ENCODE measurements around the gene SOCS6.

SOCS6 gene

GRCh38 chr18:70289351-70290312, 787 bp downstream of the SOCS6 start:
- no peak for DNase-seq (ENCODE audit: low read depth)

- DNase-seq (ENCODE audit: low read depth): no peak
These were observed 1.8 kb downstream of the SOCS6 start for GRCh38 chr18:70290482-70291294.

GRCh38 chr18:70291295-70291574, 2.4 kb downstream of the SOCS6 start:
- DNase-seq (ENCODE audit: low read depth): no peak

GRCh38 chr18:70292628-70293027, 3.8 kb downstream of the SOCS6 start:
- DNase-seq (ENCODE audit: low read depth): no peak

- DNase-seq (ENCODE audit: low read depth): no peak
These were observed 4.3 kb downstream of the SOCS6 start for GRCh38 chr18:70293166-70293565.

- DNase-seq (ENCODE audit: low read depth): no peak
These were observed 5.8 kb downstream of the SOCS6 start for GRCh38 chr18:70294471-70295191.

- no peak for DNase-seq (ENCODE audit: low read depth)
These were observed 6.6 kb downstream of the SOCS6 start for GRCh38 chr18:70295192-70296188.

- no peak for DNase-seq (ENCODE audit: low read depth)
These were observed 7.4 kb downstream of the SOCS6 start for GRCh38 chr18:70296289-70296688.

GRCh38 chr18:70296781-70297180, 7.9 kb downstream of the SOCS6 start:
- DNase-seq (ENCODE audit: low read depth): no peak

GRCh38 chr18:70299393-70299792, 10.5 kb downstream of the SOCS6 start:
- no peak for DNase-seq (ENCODE audit: low read depth)

GRCh38 chr18:70301667-70302066, 12.8 kb downstream of the SOCS6 start:
- DNase-seq (ENCODE audit: low read depth): no peak

- DNase-seq (ENCODE audit: low read depth): no peak
These were observed 19.9 kb downstream of the SOCS6 start for GRCh38 chr18:70308555-70309294.

- DNase-seq (ENCODE audit: low read depth): no peak
These were observed 21.9 kb downstream of the SOCS6 start for GRCh38 chr18:70310560-70311320.

GRCh38 chr18:70311726-70312125, 22.9 kb downstream of the SOCS6 start:
- no peak for DNase-seq (ENCODE audit: low read depth)

- no peak for DNase-seq (ENCODE audit: low read depth)
These were observed 24.8 kb downstream of the SOCS6 start for GRCh38 chr18:70313640-70314039.

- no peak for DNase-seq (ENCODE audit: low read depth)
These were observed 25.4 kb downstream of the SOCS6 start for GRCh38 chr18:70314151-70314782.

- DNase-seq (ENCODE audit: low read depth): no peak
These were observed 30.3 kb downstream of the SOCS6 start for GRCh38 chr18:70319187-70319586.

GRCh38 chr18:70321616-70322015, 32.8 kb downstream of the SOCS6 start:
- no peak for DNase-seq (ENCODE audit: low read depth)

GRCh38 chr18:70322385-70322784, 33.5 kb downstream of the SOCS6 start:
- DNase-seq (ENCODE audit: low read depth): no peak

Data from activated T-cell treated with anti-CD3 and anti-CD28 coated beads for 24 hours (primary cell).